Activated gamma-delta T cell (primary cell): ENCODE results near the gene GPRIN2.
"Not testable (repeated sequence)": the region's sequence is repeated elsewhere in the genome, so short reads cannot be mapped to it uniquely, and the experiment has no call there.

ENCODE experiments used
- DNase-seq: peaks from one replicate; lab custom pipeline; 2025; lab: John Stamatoyannopoulos, UW
- total RNA-seq, 2 donors: gene quantifications; one replicate each; lab custom pipeline; 2026; lab: John Stamatoyannopoulos, UW

GPRIN2 gene
- 0 to 0.09 reads per million in 2 donors for total RNA-seq

GRCh38 chr10:46556515-46557318, at the start of gene GPRIN2:
GPRIN2 (minus strand) TSS chr10:46556658; CDS start chr10:46550736, 5,922 bp downstream.
- no peak for DNase-seq

- DNase-seq: not testable (repeated sequence)
Observed at GRCh38 chr10:46600516-46600915, 44.1 kb upstream of the GPRIN2 start.

DNA sequence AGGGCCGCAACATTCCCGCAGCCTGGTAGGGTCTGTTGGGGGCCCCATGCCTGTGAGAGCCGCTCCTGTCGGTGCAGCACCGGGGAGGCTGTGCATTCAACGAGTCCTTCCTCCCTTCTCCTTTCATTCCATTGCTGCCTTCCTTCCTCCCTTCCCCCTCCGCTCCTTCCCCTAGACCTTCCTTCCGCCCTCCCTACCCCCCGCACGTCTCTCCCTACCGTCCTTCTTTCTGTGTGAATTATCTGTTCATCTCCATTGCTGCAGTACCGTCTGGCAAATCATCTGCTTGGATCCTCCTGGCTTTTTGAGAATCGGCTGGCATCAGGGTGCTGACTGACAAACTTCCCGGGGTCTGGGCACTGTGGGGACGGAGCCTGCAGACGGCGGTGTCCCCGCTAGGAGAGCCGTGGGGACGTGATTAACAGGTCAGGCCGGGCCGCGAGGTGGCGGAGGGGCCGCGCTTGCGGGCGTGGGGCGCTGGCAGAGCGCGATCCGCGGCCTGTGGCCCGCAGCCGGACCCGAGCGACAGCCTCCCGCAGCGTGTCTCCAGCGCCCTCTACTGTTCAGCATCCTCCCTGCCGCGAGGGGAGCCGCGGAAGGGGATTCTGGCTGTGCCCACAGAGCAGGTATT, 41.3 kb upstream of the GPRIN2 start:
- not testable (repeated sequence) for DNase-seq

DNA sequence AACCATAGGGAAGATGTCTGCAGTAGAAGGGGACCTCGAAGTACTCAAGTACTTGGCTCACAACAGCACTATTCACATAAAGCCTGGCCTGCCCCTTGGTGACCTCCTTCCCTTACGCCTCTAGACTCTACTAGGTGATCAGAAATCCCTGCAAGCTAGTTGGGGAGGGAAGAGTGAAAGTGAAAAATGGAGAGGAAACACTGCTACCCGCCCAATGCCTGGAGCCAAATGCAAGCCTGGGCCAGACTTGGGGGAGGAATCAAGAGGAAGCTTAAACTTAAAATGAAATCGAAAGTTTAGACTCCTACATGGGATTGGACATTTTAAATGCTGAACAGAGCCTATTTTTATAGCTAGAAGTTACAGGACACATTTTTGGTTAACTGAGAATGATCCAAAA, 40.1 kb upstream of the GPRIN2 start:
- not testable (repeated sequence) for DNase-seq

GRCh38 chr10:46594453-46595063, 38.1 kb upstream of the GPRIN2 start:
- DNase-seq: not testable (repeated sequence)

DNA sequence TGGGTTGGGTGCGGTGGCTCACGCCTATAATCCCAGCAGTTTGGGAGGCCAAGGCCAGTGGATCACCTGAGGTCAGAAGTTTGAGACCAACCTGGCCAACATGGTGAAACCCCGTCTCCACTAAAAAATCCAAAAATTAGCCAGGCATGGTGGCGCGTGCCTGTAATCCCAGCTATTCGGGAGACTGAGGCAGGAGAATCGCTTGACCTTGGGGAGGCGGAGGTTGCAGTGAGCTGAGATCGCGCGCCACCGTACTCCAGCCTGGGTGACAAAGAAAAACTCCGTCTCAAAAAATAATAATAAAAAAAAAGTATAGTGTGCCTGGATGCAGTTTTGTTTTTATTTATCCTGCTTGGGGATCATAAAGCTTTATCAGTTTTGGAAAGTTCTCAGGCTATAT, 36.8 kb upstream of the GPRIN2 start:
- DNase-seq: not testable (repeated sequence)

GRCh38 chr10:46591053-46591452, 34.6 kb upstream of the GPRIN2 start:
- not testable (repeated sequence) for DNase-seq

DNA sequence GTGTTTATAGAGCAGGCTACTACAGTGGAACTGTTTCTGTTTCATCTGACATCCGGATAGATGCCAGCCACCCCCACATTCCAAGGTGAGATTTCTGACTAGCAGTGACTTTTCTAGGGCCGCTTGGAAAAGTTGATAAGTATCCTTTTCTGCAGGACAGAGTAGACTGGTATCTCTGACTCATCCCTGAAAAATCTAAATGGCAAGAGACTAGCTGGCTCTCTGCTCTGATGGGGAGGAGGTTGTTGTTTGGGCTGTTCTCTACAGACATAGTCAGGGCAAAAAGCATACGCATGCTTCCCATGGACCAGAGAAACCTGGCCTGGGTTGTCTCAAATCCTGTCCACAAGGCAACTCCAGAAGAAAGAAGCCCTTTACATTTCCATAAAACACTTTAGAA, 33.1 kb upstream of the GPRIN2 start:
- not testable (repeated sequence) for DNase-seq

DNA sequence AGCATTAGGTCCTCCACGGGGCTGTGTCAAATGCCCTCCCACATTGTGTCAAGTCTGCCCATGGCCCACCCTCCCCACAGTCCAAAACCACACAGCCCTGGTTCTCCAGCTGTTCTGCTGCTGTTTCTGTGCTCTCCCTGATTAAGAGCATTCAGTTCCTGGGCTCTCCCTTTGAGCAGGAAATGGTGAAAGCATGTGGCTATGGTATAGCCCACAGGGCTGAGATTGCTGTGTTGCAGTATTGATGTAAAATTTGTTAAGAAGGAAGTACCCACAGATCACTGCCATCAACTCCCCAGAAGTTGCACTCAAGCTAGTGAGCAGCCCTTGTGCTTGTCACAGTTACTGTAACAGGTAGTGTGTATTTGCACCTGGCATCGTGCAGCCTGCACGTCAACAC, 31.8 kb upstream of the GPRIN2 start:
- DNase-seq: not testable (repeated sequence)

GRCh38 chr10:46587546-46587945, 31.1 kb upstream of the GPRIN2 start:
- DNase-seq: not testable (repeated sequence)

GRCh38 chr10:46585246-46585645, 28.8 kb upstream of the GPRIN2 start:
- not testable (repeated sequence) for DNase-seq

- DNase-seq: not testable (repeated sequence)
Observed at GRCh38 chr10:46584196-46584595, 27.7 kb upstream of the GPRIN2 start.

DNA sequence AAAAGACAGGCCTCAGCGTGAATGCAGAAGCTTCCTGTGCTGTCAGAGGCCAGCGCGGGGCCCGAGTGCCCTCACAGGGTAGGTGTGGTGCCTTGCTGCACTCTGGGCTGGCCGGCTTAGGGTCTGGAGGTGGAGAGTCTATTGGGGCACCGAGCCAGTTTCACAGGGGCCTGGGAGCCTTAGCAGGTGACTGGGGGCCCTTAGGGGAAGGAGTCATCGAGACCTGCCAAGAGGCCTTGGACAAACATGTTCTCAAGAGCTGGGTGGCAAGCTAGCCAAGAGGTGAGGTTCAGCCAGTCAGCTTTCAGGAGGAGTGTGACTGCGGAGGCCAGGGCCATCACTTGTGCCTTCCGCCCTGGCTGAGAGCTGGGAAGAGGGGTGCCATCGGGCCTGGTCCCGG, 26.1 kb upstream of the GPRIN2 start:
- DNase-seq: not testable (repeated sequence)

DNA sequence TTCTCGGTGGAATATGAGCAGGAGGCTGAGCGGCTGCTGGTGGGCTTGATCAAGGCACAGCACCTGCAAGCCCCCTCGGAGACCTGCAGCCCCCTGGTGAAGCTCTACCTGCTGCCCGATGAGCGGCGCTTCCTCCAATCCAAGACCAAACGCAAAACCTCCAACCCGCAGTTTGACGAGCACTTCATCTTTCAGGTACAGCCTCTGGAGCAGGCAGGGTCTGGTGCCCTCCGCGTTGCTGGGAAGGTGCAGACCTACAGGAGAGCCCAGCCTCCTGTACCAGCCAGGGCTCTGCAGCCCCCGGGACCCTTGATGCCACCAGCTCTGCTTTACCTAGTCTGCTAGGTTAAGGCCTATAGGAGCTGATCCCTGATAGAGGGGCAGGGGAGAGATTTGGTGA, 25.5 kb upstream of the GPRIN2 start:
- DNase-seq: not testable (repeated sequence)

- not testable (repeated sequence) for DNase-seq
Observed at GRCh38 chr10:46579378-46579777, 22.9 kb upstream of the GPRIN2 start.

DNA sequence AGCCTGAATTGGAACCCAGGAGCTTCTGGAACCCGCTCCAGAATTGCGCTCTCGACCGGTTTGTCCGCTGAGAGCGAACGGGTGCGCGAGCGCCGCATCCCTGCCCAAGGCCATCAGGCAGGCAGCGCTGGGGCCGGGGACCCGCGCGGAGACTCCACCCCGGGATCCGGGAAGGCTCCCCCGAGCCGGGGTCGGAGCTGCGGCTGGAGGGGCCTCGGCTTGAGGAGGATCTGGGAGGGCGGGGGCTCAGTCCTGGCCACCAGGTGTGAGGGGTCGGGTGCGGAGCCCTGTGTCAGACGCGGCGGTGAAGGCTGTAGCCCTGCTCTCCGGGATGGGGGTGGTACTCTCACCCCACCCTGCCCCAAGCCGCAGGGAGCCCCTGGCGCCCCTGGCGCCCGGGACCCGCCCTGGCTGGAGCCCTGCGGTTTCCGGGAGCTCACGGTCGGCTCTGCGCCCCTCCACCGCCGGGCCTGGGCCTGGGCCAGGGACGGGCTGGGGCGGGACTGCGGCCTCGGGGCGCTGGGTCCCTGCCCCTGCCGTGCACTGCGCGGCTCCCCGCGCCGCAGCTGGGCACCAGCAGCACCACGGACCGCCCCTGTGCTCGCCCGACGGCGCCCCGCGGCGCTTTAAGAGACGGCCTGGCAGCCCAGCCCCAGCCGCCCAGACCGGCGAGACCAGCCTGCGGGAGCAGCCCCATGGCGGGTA, 22.2 kb upstream of the GPRIN2 start, which contains the start of gene SYT15:
Gene SYT15, plus strand, starts transcription at position 655 of the 705 bp plus-strand sequence. Its CDS starts 41 bp downstream, at position 696.
- DNase-seq: not testable (repeated sequence)

DNA sequence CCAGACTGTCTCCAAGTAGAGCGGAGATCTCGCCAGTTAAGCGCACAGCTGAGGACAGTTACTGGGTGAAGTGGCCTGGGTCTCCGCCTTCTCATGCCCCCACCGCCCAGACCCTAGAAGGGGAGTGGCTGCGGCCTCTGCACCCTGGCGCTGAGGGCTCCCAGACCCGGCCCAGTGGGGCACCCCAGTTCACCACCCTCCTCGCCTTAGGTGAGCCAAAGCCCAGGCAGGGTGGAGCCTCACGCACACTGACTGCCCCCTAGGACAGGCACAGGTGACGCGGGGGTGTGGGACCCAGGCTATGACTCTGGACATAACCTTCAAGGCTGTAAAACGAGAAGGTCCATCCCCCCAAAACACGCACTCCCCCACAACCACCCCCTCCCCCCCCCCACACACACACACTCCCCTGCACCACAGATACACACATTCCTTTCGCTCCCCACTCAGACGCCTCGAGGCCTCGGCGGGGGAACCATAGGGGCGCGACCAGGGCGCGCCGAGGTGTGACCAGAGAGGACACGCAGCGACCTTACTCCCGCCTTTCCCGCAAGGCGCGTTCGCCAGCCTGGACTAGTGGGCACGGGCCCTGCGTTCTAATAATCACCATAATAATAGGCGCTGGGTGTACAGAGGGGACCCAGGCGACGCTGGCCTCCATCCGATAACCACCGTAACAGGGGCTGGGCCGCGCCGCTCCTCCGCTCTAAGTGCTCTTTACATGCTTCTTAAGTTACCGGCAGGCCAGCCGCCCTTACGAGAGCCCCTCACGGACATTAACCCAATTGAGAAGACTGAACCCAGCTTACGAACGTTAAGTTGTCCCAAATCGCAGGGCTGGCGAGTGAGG, 21.4 kb upstream of the GPRIN2 start:
- not testable (repeated sequence) for DNase-seq

GRCh38 chr10:46573884-46574283, 17.4 kb upstream of the GPRIN2 start:
- DNase-seq: not testable (repeated sequence)

GRCh38 chr10:46573314-46573713, 16.9 kb upstream of the GPRIN2 start:
- not testable (repeated sequence) for DNase-seq

- not testable (repeated sequence) for DNase-seq
Observed at GRCh38 chr10:46572765-46573164, 16.3 kb upstream of the GPRIN2 start.

GRCh38 chr10:46570655-46571054, 14.2 kb upstream of the GPRIN2 start:
- DNase-seq: not testable (repeated sequence)
